Measurements from ENCODE around the gene C16orf89.

GRCh38 chr16:5064915-5065314 lies 841 bp downstream of the C16orf89 start:
- TF ChIP-seq, protein P1, sequence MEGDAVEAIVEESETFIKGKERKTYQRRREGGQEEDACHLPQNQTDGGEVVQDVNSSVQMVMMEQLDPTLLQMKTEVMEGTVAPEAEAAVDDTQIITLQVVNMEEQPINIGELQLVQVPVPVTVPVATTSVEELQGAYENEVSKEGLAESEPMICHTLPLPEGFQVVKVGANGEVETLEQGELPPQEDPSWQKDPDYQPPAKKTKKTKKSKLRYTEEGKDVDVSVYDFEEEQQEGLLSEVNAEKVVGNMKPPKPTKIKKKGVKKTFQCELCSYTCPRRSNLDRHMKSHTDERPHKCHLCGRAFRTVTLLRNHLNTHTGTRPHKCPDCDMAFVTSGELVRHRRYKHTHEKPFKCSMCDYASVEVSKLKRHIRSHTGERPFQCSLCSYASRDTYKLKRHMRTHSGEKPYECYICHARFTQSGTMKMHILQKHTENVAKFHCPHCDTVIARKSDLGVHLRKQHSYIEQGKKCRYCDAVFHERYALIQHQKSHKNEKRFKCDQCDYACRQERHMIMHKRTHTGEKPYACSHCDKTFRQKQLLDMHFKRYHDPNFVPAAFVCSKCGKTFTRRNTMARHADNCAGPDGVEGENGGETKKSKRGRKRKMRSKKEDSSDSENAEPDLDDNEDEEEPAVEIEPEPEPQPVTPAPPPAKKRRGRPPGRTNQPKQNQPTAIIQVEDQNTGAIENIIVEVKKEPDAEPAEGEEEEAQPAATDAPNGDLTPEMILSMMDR (IDR thresholded peaks at IDR 0.05) = no peak
- TF ChIP-seq EZH2 (IDR thresholded peaks at IDR 0.05) = no peak

Data from neural progenitor cell (in vitro differentiated cells).